ENCODE measurements around the gene ADCY7. TPM values are rescaled to one million over a fixed set of nuclear protein-coding genes. Genes with fewer than 3 reads are reported as not detected.

The ADCY7 gene
- polyA plus RNA-seq, 1 experiment: 13.2 TPM

- Histone ChIP-seq H3K36me3 (ENCODE audit: control insufficient read depth, insufficient read depth, low read length) (peaks cover 32% of the 10 kb centered on the region), H3K4me3 (ENCODE audit: low read depth, low read length) (no peak overlapping the region), H3K27me3 (ENCODE audit: control insufficient read depth, insufficient read depth, low read length) (no peaks in the 10 kb centered on the region)
- DNase-seq (ENCODE audit: low read depth): no peak
- TF ChIP-seq CTCF (IDR thresholded peaks at IDR 0.05; ENCODE audit: insufficient read depth, low read depth, low read length): no peak
- POLR2A ChIA-PET: no interaction called here
- CTCF ChIA-PET: interaction anchor here (0.7 to 1.7 kb wide), 4 partner anchors 10 to 39 kb away, joined by 3 to 6 read pairs (median 4); no protein-coding TSS in a partner anchor
These were observed 49.9 kb downstream of the ADCY7 start for GRCh38 chr16:50316102-50316847.

DNA sequence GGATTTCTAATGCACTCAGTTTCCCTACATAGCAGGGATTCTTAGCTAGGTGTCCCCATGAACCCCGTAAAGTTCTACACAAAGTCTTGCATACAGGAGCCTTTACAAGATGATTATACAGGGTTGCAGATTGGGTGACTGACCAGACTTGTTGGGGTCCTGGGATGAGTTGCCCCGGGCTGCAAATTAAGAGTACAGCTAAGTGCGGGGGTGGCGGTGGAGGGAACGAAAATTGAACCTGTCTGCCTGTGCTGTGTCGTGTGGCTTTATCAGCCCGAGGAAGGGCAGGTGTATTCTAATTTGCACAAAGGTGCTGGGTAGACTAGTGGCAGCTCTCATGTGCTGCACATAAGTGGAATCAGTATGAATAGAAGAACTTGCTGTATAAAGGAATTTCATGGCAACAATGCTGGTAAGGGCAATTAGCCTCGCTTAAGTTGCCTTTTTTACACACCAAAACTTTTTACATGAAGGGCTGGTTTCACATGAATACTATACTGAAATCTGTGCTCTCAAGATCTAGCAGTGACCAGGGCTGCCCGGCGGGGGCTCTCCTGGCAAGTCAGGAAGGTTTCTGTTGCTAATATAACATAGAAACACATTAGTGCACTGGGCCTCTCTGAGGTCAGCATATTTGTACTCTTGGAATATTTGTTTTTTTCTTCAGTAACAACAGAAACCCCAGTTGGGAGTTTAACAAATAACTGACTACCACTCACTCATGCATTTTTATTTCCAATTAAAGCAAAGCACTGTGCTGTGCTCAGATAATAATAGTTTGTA is 50.7 kb downstream of the ADCY7 start:
- peaks cover 32% of the 10 kb centered on the region for H3K36me3 ChIP-seq (ENCODE audit: control insufficient read depth, insufficient read depth, low read length)
- ChIA-PET POLR2A (no interaction called here), CTCF (interaction anchor here (0.7 to 1.7 kb wide), 4 partner anchors 10 to 38 kb away, joined by 3 to 6 read pairs (median 4); no protein-coding TSS in a partner anchor)
- TF ChIP-seq CTCF (IDR thresholded peaks at IDR 0.05; ENCODE audit: insufficient read depth, low read depth, low read length): no peak
- H3K4me3 ChIP-seq (ENCODE audit: low read depth, low read length): no peak overlapping the region
- no peaks in the 10 kb centered on the region for H3K27me3 ChIP-seq (ENCODE audit: control insufficient read depth, insufficient read depth, low read length)
- DNase-seq (ENCODE audit: low read depth): no peak

DNA sequence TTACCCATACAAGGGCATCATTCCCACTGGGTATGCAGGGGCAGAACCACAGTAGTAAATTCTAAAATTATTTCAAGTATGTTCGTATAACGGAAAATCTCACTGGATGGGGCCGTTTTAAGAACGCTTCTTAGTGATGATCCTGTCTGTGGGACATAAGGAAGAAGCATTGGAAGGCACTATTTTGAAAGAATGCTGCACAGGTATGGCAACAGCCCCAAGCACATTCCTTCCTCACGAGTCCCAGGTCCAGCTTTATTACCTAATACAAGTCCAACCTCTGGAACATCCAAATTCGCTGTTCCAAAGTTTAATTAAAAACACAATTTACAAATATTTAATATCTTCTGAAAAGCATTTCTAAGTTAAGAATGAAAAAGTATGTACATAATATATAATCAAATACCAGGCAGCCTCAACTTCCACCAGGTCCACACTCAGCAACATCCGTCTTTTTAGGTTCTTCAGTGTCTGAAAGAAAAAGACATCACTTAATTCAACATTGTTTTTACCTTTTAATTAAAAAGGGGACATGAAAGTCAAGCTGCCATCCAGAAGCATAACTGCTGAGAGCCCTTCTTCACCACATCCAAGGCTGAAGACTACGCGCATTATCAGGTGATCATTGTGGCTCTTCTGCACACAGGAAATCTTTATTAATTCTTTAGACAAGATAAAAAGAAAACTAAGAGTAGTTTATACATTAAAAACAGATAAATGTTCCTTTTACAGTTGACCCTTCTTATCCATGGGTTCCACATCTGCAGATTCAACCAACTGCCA is 52.6 kb downstream of the ADCY7 start:
- POLR2A ChIA-PET: no interaction called here
- Histone ChIP-seq H3K27me3 (ENCODE audit: control insufficient read depth, insufficient read depth, low read length) (no peaks in the 10 kb centered on the region), H3K4me3 (ENCODE audit: low read depth, low read length) (no peak overlapping the region), H3K36me3 (ENCODE audit: control insufficient read depth, insufficient read depth, low read length) (peaks cover 25% of the 10 kb centered on the region)
- CTCF ChIA-PET: no interaction called here
- no peak for TF ChIP-seq CTCF (IDR thresholded peaks at IDR 0.05; ENCODE audit: insufficient read depth, low read depth, low read length)
- DNase-seq (ENCODE audit: low read depth): no peak

DNA sequence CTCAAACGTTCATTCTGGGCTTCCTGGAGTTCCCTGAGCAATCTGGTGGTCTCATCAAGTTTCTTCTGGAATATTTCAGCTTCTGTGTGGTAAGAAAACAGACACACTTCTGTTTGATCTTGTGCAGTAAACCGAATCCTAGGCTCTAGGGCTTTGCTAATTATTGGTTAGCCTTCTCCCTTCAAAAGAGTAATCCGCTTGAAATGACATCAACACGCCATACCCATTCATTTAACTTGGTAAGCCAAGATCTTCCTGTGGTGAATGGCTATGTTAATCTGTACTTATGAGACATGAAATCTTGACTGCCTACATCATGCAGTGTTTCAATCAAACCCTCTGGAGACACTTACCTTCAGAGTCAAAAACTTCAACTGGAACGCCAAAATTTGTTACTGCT is 54.0 kb downstream of the ADCY7 start:
- no peak for DNase-seq (ENCODE audit: low read depth)
- Histone ChIP-seq H3K27me3 (ENCODE audit: control insufficient read depth, insufficient read depth, low read length) (no peaks in the 10 kb centered on the region), H3K4me3 (ENCODE audit: low read depth, low read length) (no peak overlapping the region), H3K36me3 (ENCODE audit: control insufficient read depth, insufficient read depth, low read length) (peaks cover 19% of the 10 kb centered on the region)
- ChIA-PET CTCF (no interaction called here), POLR2A (no interaction called here)
- TF ChIP-seq CTCF (IDR thresholded peaks at IDR 0.05; ENCODE audit: insufficient read depth, low read depth, low read length): no peak

- no peak for TF ChIP-seq CTCF (IDR thresholded peaks at IDR 0.05; ENCODE audit: insufficient read depth, low read depth, low read length)
- H3K4me3 ChIP-seq (ENCODE audit: low read depth, low read length): no peak overlapping the region
- POLR2A ChIA-PET: no interaction called here
- CTCF ChIA-PET: interaction anchor here (0.6 to 2.1 kb wide), 7 partner anchors 8 to 484 kb away, joined by 3 to 6 read pairs (median 3); no protein-coding TSS in a partner anchor
- DNase-seq (ENCODE audit: low read depth): no peak
- no peaks in the 10 kb centered on the region for H3K27me3 ChIP-seq (ENCODE audit: control insufficient read depth, insufficient read depth, low read length)
- peaks cover 5% of the 10 kb centered on the region for H3K36me3 ChIP-seq (ENCODE audit: control insufficient read depth, insufficient read depth, low read length)
These were observed 56.0 kb downstream of the ADCY7 start for GRCh38 chr16:50322333-50322732.

All from BJ (cell line).